HG02623 (cell line): ENCODE measurements around the gene PACS2.
"Not testable (repeated sequence)": the region's sequence is repeated elsewhere in the genome, so short reads cannot be mapped to it uniquely, and the experiment has no call there.

Experiments
- ATAC-seq: cut with Tn5 transposase; IDR thresholded peaks from one replicate; pipeline ENCODE4 v1.9.1; 2021; ENCODE audit warnings: moderate library complexity; ENCODE audit not compliant: unreplicated experiment

The PACS2 gene

DNA sequence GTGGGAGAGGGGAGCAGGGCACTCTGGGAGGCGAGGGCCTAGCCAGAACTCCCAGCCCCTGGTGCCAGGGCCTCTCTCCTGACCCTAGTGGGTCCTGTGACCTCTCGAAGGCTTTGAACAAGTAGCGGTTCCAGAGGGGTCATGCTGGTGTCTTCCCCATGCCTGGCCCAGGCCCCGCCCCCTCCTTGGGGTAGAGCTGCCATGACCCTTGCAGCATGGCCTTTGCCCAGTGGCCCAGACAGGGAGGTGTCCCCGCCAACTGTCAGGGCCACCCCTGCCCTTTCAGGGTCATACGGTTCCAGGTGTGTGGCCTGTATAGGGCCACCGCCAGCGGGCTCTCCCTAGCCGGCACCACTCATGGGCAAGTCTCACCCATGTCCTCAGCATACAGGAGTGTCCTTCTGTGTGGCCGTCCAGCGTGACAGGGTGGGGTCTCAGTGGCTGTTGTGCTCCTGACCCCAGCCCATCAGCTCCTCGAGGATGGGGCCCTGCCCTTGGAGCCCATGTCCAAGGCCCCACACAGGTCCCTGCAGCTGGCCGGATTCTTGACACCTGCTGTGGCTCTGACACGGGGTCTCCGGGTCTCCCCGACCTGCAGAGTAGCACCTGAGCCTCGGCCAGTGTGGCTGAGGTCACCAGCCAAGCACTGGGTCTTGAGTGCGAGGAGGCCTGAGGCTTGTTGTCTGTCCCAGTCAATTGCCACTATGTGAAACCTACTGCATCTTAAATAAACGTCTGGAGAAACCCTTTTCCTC, 34.6 kb downstream of the PACS2 start:
- no peak for ATAC-seq

DNA sequence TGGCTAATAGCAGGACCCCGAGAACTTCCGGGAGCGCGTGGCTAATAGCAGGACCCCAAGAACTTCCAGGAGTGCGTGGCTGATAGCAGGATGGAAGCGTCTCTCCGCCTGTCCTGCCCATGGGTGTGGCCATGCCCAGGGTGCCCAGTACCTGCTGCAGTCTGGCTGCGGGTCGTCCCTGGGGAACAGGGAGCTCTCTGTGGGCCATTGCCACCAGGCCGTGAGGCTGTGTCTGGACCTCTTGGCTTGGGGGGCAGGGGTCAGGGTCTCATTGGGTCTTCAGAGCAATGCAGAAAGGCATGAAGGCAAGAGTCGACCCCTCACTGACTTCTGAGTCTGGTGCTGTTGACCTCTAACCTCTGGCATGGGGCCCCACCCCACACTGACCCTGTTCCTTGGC, 35.4 kb downstream of the PACS2 start:
- no peak for ATAC-seq

DNA sequence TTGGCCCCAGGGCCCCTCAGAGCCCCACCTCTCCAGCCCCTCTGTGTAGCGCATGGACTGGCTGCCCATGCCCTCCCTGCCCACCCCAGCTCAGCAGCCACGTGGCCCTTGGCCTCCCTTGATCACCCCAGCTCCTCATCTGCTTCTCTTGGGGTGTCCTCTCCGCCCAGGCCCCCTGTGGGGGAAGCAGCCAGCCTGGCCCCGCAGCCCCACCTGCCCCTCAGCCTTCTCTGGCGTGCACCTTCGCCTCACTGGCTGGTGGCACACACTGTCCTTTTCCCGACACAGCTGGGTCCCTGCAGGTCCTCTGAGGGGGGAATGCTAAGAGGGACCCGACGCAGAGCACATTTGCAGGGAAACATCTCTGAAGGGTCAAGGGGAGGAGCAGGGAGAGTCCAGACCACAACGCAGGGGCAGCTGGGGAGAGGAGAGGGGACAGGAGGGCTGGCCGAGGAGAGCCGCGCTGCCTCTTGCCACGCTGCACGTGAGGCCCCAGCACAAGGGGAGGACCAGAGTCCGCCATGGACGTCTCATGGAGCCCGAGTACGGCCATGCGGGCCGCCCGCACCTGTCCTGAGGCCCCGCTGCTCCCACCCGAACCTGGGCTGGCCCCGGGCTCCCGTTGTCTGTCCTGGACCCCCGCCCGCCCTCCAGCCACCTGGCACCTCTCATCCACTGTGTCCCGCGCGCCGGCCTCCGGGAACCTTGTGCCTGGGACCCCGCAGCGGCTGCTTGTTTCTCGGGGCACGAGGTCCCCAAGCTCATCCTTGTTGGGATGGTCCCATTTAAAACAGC, 36.1 kb downstream of the PACS2 start:
- no peak for ATAC-seq

DNA sequence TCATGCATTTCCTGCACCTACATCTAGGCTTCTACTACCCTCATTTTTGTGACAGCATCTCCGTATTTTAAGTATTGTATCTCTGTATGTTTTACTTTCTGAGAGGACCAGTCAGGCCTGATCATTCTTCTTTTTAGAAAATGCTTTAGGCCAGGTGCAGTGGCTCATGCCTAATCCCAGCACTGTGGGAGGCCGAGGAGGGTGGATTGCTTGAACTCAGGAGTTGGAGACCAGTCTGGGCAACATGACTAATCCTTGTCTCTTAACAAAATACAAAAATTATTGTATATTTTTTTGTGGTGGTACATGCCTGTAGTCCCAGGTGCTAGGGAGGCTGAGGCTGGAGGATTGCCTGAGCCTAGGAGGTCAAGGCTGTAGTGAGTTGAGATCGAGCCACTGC, 36.9 kb downstream of the PACS2 start:
- no peak for ATAC-seq

DNA sequence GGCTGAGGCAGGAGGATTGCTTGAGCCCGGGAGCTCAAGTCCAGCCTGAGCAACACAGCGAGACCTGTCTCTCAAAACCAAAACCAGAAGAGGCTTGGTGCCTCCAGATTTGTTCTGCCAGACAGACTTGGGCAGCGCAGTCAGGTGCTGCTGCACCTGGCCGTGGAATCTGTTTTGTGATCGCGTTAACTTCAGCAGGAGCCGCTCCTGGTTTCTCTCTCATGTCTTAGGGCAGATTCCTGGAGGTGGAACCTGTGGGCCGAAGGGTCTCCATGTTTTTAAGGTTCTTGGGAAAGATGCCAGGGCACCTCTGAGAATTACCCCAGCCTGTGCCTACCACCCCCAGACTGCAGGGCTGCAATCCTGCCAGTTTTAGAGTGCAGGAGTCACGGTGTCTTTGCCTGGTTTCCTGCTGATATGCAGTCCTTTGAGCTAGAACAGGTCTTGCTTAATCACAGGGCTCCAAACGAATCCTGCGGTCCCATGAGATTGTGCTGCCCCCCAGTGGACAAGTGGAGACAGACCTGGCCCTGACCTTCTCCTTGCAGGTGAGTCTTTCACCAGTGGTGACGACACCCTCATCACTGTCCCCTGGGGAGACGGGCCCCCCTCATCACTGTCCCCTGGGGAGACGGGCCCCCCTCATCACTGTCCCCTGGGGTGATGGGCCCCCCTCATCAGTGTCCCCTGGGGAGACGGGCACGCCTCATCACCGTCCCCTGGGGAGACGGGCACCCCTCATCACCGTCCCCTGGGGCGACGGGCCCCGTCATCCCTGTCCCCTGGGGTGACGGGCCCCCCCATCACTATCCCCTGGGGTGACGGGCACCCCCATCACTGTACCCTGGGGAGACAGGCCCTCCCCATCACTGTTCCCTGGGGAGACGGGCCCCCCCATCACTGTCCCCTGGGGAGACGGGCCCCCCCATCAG, 37.6 kb downstream of the PACS2 start:
- no peak for ATAC-seq

DNA sequence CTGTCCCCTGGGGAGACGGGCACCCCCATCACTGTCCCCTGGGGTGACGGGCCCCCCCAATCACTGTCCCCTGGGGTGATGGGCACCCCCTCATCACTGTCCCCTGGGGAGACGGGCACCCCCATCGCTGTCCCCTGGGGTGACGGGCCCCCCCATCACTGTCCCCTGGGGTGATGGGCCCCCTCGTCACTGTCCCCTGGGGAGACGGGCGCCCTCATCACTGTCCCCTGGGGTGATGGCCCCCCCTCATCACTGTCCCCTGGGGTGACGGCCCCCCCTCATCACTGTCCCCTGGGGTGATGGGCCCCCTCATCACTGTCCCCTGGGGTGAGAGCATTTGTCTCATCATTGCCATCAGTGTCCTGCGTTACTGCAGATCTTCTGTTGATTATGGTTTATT, 38.6 kb downstream of the PACS2 start:
- no peak for ATAC-seq

DNA sequence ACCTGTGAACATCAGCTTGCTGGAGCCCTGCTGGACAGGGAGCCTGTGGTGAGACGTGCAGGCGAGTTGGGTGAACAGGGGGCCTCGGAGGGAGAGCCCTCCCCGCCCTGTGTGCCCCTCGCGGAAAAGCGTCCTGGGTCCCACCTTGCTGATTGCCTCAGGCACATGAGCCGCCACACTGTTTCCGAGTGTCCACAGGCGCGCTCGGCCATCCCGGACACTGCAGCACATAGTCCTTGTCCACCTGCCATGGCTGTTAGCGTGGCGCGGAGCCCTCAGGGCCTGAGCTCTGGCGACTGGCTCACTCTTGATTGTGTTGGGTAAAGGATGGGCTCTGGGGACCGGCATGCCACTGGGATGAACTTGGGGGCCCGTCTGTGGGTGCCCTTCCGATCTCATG, 40.0 kb downstream of the PACS2 start:
- no peak for ATAC-seq

DNA sequence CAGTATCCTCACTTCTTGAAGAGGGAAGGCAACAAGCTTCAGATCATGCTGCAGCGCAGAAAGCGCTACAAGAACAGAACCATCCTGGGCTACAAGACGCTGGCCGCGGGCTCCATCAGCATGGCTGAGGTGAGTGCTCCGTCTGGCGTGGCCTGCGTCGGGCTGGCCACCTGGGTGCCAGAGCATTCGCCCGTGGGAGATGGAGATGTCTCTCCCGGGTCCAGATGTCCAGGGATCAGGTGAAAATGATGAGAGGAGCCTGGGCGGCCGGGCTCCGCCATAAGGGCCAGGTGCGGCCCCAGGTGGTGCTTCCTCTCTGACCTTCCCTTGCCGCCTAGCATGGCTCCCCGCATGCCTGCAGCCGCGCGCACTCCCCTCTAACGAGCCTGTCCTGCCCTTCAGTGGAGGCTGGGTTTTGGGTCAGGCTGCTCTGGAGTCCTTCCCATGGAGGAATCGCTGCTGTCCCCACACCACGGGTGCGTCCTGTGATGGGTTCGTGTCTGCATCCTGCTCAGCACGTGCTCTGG, 40.6 kb downstream of the PACS2 start:
- ATAC-seq = no peak

DNA sequence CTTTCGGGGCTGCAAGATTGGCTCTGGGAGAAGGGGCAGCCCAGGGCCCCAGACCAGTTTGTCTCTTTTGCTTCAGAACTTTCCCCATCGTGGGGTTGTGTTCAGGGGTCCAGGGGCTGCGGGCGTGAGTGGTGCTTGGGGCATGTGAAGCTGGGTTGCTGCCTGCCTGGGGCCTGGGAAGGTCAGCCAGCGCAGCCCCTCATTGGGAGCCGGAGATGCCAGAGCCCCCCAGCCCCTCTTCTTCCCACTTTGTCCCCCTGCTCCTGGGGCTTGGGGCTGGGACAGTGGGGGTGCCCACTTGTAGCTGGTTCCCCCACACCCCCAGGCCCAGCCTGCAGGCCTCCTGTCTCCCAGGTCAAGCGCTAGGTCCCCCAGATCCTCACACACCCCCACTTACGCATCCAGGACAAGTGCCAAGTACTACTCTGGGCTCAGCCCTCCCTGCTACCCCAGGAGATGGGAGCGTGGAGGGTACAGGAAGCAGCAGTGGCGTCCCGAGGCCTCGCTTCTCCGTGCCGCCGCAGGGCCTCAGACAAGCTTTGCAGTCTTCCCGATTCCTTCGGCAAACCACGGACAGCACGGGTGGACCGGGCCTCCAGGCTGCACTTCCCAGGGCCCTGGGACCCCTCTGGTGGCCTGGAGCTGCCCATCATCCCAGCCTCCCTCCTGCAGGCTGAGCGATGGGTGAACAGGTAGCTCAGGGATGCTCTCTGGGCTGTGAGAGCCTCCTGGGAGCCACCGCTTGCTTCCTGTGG, 41.5 kb downstream of the PACS2 start:
- no peak for ATAC-seq

DNA sequence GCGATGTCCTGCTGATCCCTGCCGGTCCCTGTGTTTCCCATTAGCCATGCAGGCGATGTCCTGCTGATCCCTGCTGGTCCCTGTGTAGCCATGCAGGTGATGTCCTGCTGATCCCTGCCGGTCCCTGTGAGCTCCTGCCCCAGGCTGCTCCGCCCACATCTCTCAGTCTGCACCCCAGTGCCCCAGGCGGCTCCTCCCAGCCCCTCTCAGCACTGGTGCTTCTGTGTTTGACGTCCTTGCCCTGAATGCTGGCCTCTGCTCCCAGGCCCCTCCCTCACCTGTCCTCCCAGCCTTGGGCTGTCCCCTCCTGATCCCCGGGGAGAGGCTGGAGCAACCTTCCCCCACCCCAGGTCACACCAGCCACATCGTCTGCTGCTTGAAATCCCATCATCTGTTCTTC, 42.4 kb downstream of the PACS2 start:
- no peak for ATAC-seq

DNA sequence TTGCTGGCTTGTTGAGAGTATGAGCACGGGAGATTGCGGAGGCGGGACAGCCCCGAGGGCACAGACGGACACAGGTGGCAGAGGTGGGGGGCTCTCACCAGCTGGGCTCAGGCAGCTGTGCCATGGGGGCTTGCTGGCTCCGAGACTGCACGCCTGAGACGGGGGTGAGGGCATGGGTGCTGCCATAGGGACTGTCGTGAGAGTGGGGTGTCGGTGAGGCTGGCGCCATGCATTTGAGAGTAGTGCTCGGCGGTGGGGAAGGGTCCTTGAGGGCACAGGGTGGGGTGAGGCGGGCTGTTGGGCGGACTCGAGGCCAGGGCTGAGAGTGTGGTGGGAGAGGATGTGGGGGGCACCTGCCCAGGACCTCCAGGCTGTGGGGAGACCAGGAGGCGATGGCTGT, 43.1 kb downstream of the PACS2 start:
- ATAC-seq = no peak

DNA sequence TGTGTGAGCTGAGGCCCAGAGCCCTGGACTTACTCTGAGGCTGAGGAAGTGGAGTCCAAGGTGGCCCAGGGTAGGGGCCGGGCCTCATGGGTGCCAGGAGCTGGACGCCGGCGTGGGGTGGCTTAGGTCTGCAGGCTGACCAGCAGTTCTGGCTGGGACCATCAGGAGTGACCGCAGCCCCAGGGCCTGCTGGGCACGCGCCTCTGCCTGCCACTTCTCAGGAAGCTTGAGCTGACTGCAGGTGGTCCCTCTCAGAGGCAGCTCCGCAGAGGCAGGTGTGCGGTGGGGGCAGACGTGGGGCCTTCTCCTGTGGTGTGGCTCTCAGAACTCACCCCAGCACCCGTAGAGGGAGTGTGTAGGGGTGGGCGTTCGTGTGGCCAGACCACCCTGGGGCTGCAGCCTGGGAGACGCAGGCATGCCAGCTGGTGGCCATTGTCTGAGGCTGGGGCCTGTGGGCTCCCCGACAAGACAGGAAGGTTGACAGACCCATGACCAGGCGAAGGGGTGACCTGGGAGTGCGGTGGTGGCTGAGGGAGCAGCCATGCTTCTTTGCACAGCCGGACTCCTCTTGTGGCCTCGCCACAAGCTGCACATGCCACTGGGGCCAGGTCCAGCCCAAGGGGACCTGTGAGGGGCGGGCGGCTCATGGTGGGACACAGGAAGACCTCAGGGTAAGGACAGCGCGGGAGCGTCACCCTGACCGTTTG, 43.7 kb downstream of the PACS2 start:
- ATAC-seq = no peak

DNA sequence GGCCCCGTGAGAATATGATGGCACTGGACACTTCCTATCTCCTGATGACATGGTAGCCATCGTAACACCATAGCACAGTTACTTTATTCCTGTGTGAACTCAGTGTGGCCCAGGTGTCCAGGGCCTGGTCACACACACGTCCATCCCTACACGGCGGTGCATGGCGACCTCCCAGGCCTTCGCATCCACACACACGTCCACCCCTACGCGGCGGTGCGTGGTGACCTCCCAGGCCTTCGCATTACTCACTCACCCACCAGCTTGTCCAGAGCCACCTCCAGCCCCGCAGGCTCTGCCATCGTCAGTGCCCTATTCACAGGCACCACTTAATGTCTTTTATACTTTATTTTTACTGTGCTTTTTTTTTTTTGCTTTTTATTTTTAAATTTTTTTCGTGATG, 44.4 kb downstream of the PACS2 start:
- ATAC-seq = no peak

DNA sequence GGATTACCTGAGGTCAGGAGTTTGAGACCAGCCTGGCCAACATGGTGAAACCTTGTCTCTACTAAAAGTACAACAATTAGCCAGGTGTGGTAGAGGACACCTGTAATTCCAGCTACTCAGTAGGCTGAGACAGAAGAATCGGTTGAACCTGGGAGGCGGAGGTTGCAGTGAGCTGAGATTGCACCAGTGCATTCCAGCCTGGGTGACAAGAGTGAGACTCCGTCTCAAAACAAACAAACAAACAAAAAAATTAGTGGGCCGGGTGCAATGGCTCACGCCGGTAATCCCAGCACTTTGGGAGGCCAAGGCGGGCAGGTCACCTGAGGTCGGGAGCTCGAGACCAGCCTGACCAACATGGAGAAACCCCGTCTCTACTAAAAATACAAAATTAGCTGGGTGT, 46.9 kb downstream of the PACS2 start:
- not testable (repeated sequence) for ATAC-seq

DNA sequence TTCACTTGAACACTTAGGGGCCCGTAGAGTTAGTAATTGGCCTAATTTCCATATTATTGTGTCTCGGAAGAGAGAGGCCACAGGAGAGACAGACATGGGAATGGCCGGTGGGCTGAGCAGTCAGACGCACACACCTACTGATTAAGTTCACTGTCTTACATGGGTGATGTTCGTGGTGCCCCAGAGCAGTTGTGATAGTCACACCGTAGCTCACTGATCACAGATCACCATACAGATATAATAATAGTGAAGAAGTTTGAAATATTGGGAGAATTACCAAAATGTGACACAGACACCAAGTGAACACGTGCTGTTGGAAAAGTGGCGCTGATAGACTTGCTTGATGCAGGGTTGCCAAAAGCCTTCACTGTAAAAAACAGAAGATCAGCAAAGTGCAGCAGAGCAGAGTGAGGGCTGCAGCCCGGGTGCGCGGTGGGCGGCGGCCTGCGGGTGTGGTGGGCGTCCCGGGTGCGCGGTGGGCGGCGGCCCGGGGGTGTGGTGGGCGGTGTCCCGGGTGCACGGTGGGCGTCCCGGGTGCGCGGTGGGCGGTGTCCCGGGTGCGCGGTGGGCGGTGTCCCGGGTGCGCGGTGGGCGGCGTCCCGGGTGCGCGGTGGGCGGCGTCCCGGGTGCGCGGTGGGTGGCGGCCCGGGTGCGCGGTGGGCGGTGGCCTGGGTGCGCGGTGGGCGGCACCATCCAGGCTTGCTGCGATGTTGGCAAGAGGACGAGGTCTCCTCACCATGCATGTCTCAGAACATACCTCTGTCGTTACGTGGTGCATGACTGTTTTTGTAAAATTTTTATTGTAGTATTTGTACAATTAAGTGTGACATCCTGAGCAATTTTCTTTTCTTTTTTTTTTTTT, 49.5 kb downstream of the PACS2 start:
- ATAC-seq = no peak

DNA sequence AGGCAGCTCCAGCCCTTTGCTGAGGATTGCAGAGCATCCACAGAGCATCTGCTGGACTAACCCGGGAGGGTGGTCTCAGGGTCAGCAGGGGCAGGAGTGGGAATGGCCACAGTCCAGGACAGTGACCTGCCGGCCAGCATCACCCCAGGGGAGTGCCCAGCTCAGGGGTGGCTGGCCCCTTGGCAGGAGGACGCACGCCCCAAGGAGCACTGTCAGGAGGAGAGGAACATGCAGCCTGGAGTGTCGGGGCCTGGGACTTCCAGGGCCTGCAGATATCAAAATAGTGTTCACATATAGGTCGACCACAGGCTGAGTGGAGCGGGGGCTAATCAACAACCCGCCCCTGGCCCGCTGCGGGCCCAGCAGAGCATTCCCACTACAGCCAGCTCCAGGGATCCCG, 50.6 kb downstream of the PACS2 start:
- ATAC-seq = no peak

DNA sequence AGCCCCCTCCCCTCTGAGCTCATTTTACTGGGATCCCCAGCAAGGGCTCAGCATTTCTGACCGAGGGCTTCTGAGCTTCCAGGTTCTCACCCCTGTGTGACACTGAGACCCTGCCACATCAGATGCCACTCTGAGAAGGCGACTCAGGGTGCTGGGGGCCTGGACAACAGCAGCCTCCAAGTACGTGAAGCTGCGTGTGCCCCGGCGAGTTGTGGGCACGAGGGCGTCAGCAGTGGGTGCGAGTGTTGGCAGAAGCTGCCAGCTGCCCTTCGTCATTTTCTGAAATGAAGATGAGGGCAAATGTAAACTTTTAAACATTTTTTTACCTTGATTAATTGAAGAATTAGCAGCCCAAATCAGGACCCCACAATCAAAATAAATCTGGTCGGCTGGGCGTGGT, 51.1 kb downstream of the PACS2 start:
- ATAC-seq = no peak

DNA sequence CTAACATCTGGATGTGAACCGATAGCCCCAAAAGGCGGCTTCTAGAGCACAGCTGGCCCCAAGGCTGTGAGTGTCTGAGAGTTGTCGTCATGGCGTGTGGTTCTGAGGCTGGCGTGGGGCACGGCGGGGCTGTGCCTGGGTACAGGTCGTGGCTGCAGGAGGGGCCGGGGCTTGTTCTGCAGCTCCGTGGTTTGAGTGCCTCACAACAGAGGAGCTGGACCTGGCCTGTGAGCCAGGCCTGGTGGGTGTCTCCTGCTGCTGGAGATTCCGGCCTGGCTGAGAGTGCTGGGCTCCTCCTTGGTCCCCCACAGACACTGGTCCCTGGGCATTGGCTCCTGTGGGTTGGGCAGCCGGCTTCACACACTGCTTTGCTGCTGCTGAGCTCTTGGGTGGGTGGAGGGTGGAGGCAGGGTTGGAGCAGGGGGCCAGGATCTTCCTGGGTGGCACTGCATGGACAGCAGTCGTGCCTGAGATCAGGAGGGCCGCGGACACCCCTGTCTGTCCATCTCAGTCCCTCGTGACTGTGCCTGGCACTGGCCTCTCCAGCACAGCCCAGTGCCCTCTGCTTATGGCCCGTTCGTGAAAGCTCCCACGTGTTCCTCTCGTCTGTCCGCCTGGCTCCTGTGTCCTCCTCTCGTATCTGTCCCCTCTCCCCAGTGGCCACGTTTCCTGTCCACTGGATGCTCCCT, 52.0 kb downstream of the PACS2 start:
- no peak for ATAC-seq
